Thymus (tissue), 11 donors: ENCODE results near the gene MROH8. TPM values are rescaled to one million over a fixed set of nuclear protein-coding genes. Genes with fewer than 3 reads are reported as not detected.
A peak's percentile ranks its signal among the peaks of the same experiment; 100 is the strongest.

ENCODE experiments used
- DNase-seq, 9 donors: peaks; one replicate each; pipeline ENCODE4 v3.0.0-alpha.2; 2013; ENCODE audit warnings: low spot score in 9 of 9, low read depth in 6 of 9, missing footprints in 1 of 9
- H3K27ac ChIP-seq, 2 donors: one replicate each; pipeline ENCODE4 v1.5.1; 2013; ENCODE audit warnings: control low read depth in 1 of 2, low read depth in 1 of 2, low read length in 1 of 2, mild to moderate bottlenecking in 1 of 2, moderate library complexity in 1 of 2
- H3K27me3 ChIP-seq, 2 donors: one replicate each; pipeline ENCODE4 v1.5.1; 2013; ENCODE audit warnings: low read length in 1 of 2; ENCODE audit not compliant: control insufficient read depth in 2 of 2, insufficient read depth in 1 of 2
- H3K36me3 ChIP-seq, 2 donors: one replicate each; pipeline ENCODE4 v1.5.1; 2013; ENCODE audit warnings: low read length in 1 of 2, mild to moderate bottlenecking in 1 of 2, moderate library complexity in 1 of 2; ENCODE audit not compliant: control insufficient read depth in 2 of 2, insufficient read depth in 2 of 2
- H3K4me1 ChIP-seq, 2 donors: one replicate each; pipeline ENCODE4 v1.5.1; 2013; ENCODE audit warnings: low read length in 2 of 2; ENCODE audit not compliant: control insufficient read depth in 2 of 2, insufficient read depth in 2 of 2
- H3K4me3 ChIP-seq, 2 donors: one replicate each; pipeline ENCODE4 v1.5.1; 2013; ENCODE audit warnings: low read length in 2 of 2, control low read depth in 1 of 2, mild to moderate bottlenecking in 1 of 2
- H3K9me3 ChIP-seq, 2 donors: one replicate each; pipeline ENCODE4 v1.5.1; 2013; ENCODE audit warnings: low read length in 1 of 2, mild to moderate bottlenecking in 1 of 2; ENCODE audit not compliant: control insufficient read depth in 2 of 2, insufficient read depth in 1 of 2
- WGBS: extraction: QIAGEN DNeasy Blood & Tissue Kit; methylation state at CpG from one replicate; pipeline ENCODE4 v1.1.7; 2013; 5-methylcytosine and 5-hydroxymethylcytosine counted together
- polyA plus RNA-seq: library from polyadenylated mRNA; stranded (reverse); fragments of 200-250 nt; gene quantifications from one replicate; pipeline ENCODE4 v1.2.3, GENCODE V29; 2013
- total RNA-seq: library from RNA; stranded (reverse); fragments of 120-200 nt; gene quantifications from one replicate; pipeline ENCODE4 v1.2.4, GENCODE V29; 2013
- donor health status: healthy.

MROH8 gene
- total and polyA plus RNA-seq, 2 donors: 2.8 to 3.2 TPM

- no peak overlapping the region for H3K27ac ChIP-seq
- no peaks in the 10 kb centered on the region for H3K9me3 ChIP-seq
- 57% methylated on average over 5 of the region's 5 CpGs for WGBS
- no peaks in the 10 kb centered on the region for H3K27me3 ChIP-seq
- H3K4me1 ChIP-seq: peaks cover 7 to 28% of the 10 kb centered on the region in 2 donors
- DNase-seq: peak in 8 of 9 donors; percentile 42 to 81 (median 60)
- H3K4me3 ChIP-seq: no peak overlapping the region
- H3K36me3 ChIP-seq: peaks cover 20 to 59% of the 10 kb centered on the region in 2 donors
These were observed 12.9 kb upstream of the MROH8 start for GRCh38 chr20:37192137-37192854.

GRCh38 chr20:37190354-37191112, 11.2 kb upstream of the MROH8 start:
- no peak overlapping the region for H3K27ac ChIP-seq
- no peaks in the 10 kb centered on the region for H3K9me3 ChIP-seq
- no peaks in the 10 kb centered on the region for H3K27me3 ChIP-seq
- 89% methylated on average over 9 of the region's 9 CpGs for whole genome bisulfite sequencing
- H3K36me3 ChIP-seq: peaks cover 25 to 61% of the 10 kb centered on the region in 2 donors
- peaks cover 7 to 28% of the 10 kb centered on the region in 2 donors for H3K4me1 ChIP-seq
- no peak overlapping the region for H3K4me3 ChIP-seq
- DNase-seq: no peak

GRCh38 chr20:37189416-37190016, 10.2 kb upstream of the MROH8 start:
- Histone ChIP-seq H3K27ac (no peak overlapping the region), H3K9me3 (no peaks in the 10 kb centered on the region), H3K4me3 (no peak overlapping the region), H3K4me1 (peaks cover 4 to 20% of the 10 kb centered on the region in 2 donors), H3K27me3 (no peaks in the 10 kb centered on the region), H3K36me3 (peaks cover 33 to 71% of the 10 kb centered on the region in 2 donors)
- WGBS: 69% methylated on average over 6 of the region's 6 CpGs
- DNase-seq: no peak

GRCh38 chr20:37188787-37189186, 9.4 kb upstream of the MROH8 start:
- H3K27ac ChIP-seq: no peak overlapping the region
- 84% methylated on average over 7 of the region's 7 CpGs for WGBS
- H3K27me3 ChIP-seq: no peaks in the 10 kb centered on the region
- H3K36me3 ChIP-seq: peaks cover 41 to 74% of the 10 kb centered on the region in 2 donors
- H3K4me3 ChIP-seq: no peak overlapping the region
- no peaks in the 10 kb centered on the region for H3K9me3 ChIP-seq
- H3K4me1 ChIP-seq: peaks cover 3 to 16% of the 10 kb centered on the region in 2 donors
- no peak for DNase-seq

GRCh38 chr20:37185686-37186085, 6.3 kb upstream of the MROH8 start:
- H3K27ac ChIP-seq: no peak overlapping the region
- no peak for DNase-seq
- H3K36me3 ChIP-seq: peaks cover 41 to 68% of the 10 kb centered on the region in 2 donors
- no peaks in the 10 kb centered on the region for H3K9me3 ChIP-seq
- WGBS: 93% methylated on average over 5 of the region's 5 CpGs
- H3K4me3 ChIP-seq: no peak overlapping the region
- peaks cover 2 to 3% of the 10 kb centered on the region in 2 donors for H3K4me1 ChIP-seq
- no peaks in the 10 kb centered on the region for H3K27me3 ChIP-seq

- peaks cover 13 to 16% of the 10 kb centered on the region in 2 donors for H3K4me1 ChIP-seq
- peaks cover 11 to 19% of the 10 kb centered on the region in 2 donors for H3K36me3 ChIP-seq
- WGBS: 13% methylated on average over 15 of the region's 15 CpGs
- no peaks in the 10 kb centered on the region for H3K9me3 ChIP-seq
- peak overlapping the region; percentile 92 to 94 for H3K27ac ChIP-seq
- peak overlapping the region; percentile 84 to 98 for H3K4me3 ChIP-seq
- no peaks in the 10 kb centered on the region for H3K27me3 ChIP-seq
- peak in 3 of 9 donors; percentile 4 to 41 (median 13) for DNase-seq
These were observed 556 bp upstream of the MROH8 start for GRCh38 chr20:37179683-37180524.

- Histone ChIP-seq H3K27ac (no peak overlapping the region), H3K4me1 (peaks cover under 1 to 1% of the 10 kb centered on the region in 2 donors), H3K36me3 (no peaks in the 10 kb centered on the region), H3K4me3 (no peak overlapping the region), H3K27me3 (no peaks in the 10 kb centered on the region), H3K9me3 (no peaks in the 10 kb centered on the region)
- DNase-seq: no peak
- WGBS: 97% methylated on average over 4 of the region's 4 CpGs
These were observed 6.5 kb downstream of the MROH8 start for GRCh38 chr20:37172836-37173235.

GRCh38 chr20:37166867-37167266, 12.5 kb downstream of the MROH8 start:
- no peaks in the 10 kb centered on the region for H3K27me3 ChIP-seq
- H3K9me3 ChIP-seq: no peaks in the 10 kb centered on the region
- 98% methylated on average over 5 of the region's 5 CpGs for WGBS
- no peak overlapping the region for H3K4me3 ChIP-seq
- H3K36me3 ChIP-seq: no peaks in the 10 kb centered on the region
- no peak overlapping the region for H3K27ac ChIP-seq
- no peak for DNase-seq
- no peaks in the 10 kb centered on the region for H3K4me1 ChIP-seq
